Middle frontal gyrus (tissue), 1 donor: ENCODE measurements around the gene WDR11.

Experiments
- DNase-seq: peaks from one replicate; pipeline ENCODE4 v3.0.0-alpha.2; 2015; ENCODE audit warnings: low spot score; ENCODE audit errors: extremely low spot score

The WDR11 gene

GRCh38 chr10:120850911-120851865 is at the start of gene WDR11:
Gene WDR11, plus strand, starts transcription at chr10:120851362. Its CDS starts 59 bp downstream, at chr10:120851421.
- DNase-seq, result peak; percentile 81

- no peak for DNase-seq
Observed at GRCh38 chr10:120802935-120803334, 48.2 kb upstream of the WDR11 start.

GRCh38 chr10:120803972-120804371 is 47.2 kb upstream of the WDR11 start:
- DNase-seq, result no peak

GRCh38 chr10:120805014-120805812 is 45.9 kb upstream of the WDR11 start:
- no peak for DNase-seq

- no peak for DNase-seq
Observed at GRCh38 chr10:120806081-120806480, 45.1 kb upstream of the WDR11 start.

- DNase-seq, result no peak
Observed at GRCh38 chr10:120810298-120810697, 40.9 kb upstream of the WDR11 start.

- no peak for DNase-seq
Observed at GRCh38 chr10:120813085-120813484, 38.1 kb upstream of the WDR11 start.

GRCh38 chr10:120818301-120818700 is 32.9 kb upstream of the WDR11 start:
- no peak for DNase-seq

- no peak for DNase-seq
Observed at GRCh38 chr10:120819366-120819765, 31.8 kb upstream of the WDR11 start.

GRCh38 chr10:120823266-120823665 is 27.9 kb upstream of the WDR11 start:
- no peak for DNase-seq

GRCh38 chr10:120824881-120825309 is 26.3 kb upstream of the WDR11 start:
- no peak for DNase-seq

- DNase-seq, result no peak
Observed at GRCh38 chr10:120825878-120826769, 25.0 kb upstream of the WDR11 start.

- no peak for DNase-seq
Observed at GRCh38 chr10:120827251-120827875, 23.8 kb upstream of the WDR11 start.

GRCh38 chr10:120828763-120829319 is 22.3 kb upstream of the WDR11 start:
- no peak for DNase-seq

GRCh38 chr10:120832106-120832505 is 19.1 kb upstream of the WDR11 start:
- DNase-seq, result no peak

- DNase-seq, result no peak
Observed at GRCh38 chr10:120833222-120833928, 17.8 kb upstream of the WDR11 start.

- no peak for DNase-seq
Observed at GRCh38 chr10:120835603-120836002, 15.6 kb upstream of the WDR11 start.

GRCh38 chr10:120838941-120839340 is 12.2 kb upstream of the WDR11 start:
- DNase-seq, result no peak

GRCh38 chr10:120841522-120842189 is 9.5 kb upstream of the WDR11 start:
- DNase-seq, result no peak
